Purkinje cell (primary cell): ENCODE measurements around the gene REC8. TPM values are rescaled to one million over a fixed set of nuclear protein-coding genes. Genes with fewer than 3 reads are reported as not detected.

Source experiments
- polyA plus RNA-seq: library from polyadenylated mRNA; unstranded; fragments of >200 nt; fragmentation: Nextera tagmentation; gene quantifications from 2 replicates; pipeline ENCODE4 v1.2.1, GENCODE V29; 2014

Gene REC8
- polyA plus RNA-seq, 1 donor from 2014 or later = 12.6 TPM

Other genes starting within 250 kb of the REC8 start
- 0.77 and 2.8 TPM in 2 replicates for gene DHRS4, start 218.3 kb upstream of the REC8 start, polyA plus RNA-seq
- gene DHRS4L2, start 183.2 kb upstream of the REC8 start, polyA plus RNA-seq = 1.9 and 3.5 TPM in 2 replicates
- 0.52 and 1.0 TPM in 2 replicates for gene CARMIL3, start 120.1 kb upstream of the REC8 start, polyA plus RNA-seq
- gene CPNE6, start 100.5 kb upstream of the REC8 start, polyA plus RNA-seq = 30.4 and 42.2 TPM in 2 replicates
- gene PCK2, start 77.8 kb upstream of the REC8 start, polyA plus RNA-seq = 1.2 TPM in 1 of 2 replicates, not detected in the other
- 9.2 and 10.2 TPM in 2 replicates for gene DCAF11, start 57.3 kb upstream of the REC8 start, polyA plus RNA-seq
- 0.27 TPM in 1 of 2 replicates, not detected in the other for gene NRL, start 57.1 kb upstream of the REC8 start, polyA plus RNA-seq
- gene FITM1, start 41.4 kb upstream of the REC8 start, polyA plus RNA-seq = not detected in 2 replicates
- gene PSME1, start 35.9 kb upstream of the REC8 start, polyA plus RNA-seq = 104 and 112 TPM in 2 replicates
- gene EMC9, start 30.5 kb upstream of the REC8 start, polyA plus RNA-seq = 21.2 and 22.7 TPM in 2 replicates
- 117 and 133 TPM in 2 replicates for gene PSME2, start 25.5 kb upstream of the REC8 start, polyA plus RNA-seq
- 15.5 and 28.7 TPM in 2 replicates for gene RNF31, start 24.6 kb upstream of the REC8 start, polyA plus RNA-seq
- 5.3 and 7.2 TPM in 2 replicates for gene IRF9, start 10.8 kb upstream of the REC8 start, polyA plus RNA-seq
- 11.9 and 14.7 TPM in 2 replicates for gene IPO4, start 16.7 kb downstream of the REC8 start, polyA plus RNA-seq
- gene TM9SF1, start 23.4 kb downstream of the REC8 start, polyA plus RNA-seq = 16.9 and 18.7 TPM in 2 replicates
- not detected in 2 replicates for gene TSSK4, start 33.6 kb downstream of the REC8 start, polyA plus RNA-seq
- 36.2 and 56.5 TPM in 2 replicates for gene CHMP4A, start 41.4 kb downstream of the REC8 start, polyA plus RNA-seq
- gene MDP1, start 44.0 kb downstream of the REC8 start, polyA plus RNA-seq = 35.8 and 55.7 TPM in 2 replicates
- 1,309 and 1,370 TPM in 2 replicates for gene NEDD8, start 60.3 kb downstream of the REC8 start, polyA plus RNA-seq
- gene GMPR2, start 60.8 kb downstream of the REC8 start, polyA plus RNA-seq = 57.3 and 98.9 TPM in 2 replicates
- 21.3 and 23.5 TPM in 2 replicates for gene TINF2, start 70.5 kb downstream of the REC8 start, polyA plus RNA-seq
- not detected in 2 replicates for gene TGM1, start 91.1 kb downstream of the REC8 start, polyA plus RNA-seq
- gene RABGGTA, start 99.5 kb downstream of the REC8 start, polyA plus RNA-seq = 13.6 and 17.3 TPM in 2 replicates
- gene DHRS1, start 127.7 kb downstream of the REC8 start, polyA plus RNA-seq = 7.7 and 15.5 TPM in 2 replicates
- gene NOP9, start 127.8 kb downstream of the REC8 start, polyA plus RNA-seq = 3.4 and 5.3 TPM in 2 replicates
- 3.6 TPM in 1 of 2 replicates, not detected in the other for gene CIDEB, start 135.9 kb downstream of the REC8 start, polyA plus RNA-seq
- gene LTB4R2, start 138.1 kb downstream of the REC8 start, polyA plus RNA-seq = 0.86 TPM in 1 of 2 replicates, not detected in the other
- 0.79 and 1.8 TPM in 2 replicates for gene LTB4R, start 139.4 kb downstream of the REC8 start, polyA plus RNA-seq
- gene ADCY4, start 163.0 kb downstream of the REC8 start, polyA plus RNA-seq = 0.99 TPM in 1 of 2 replicates, not detected in the other
- gene RIPK3, start 167.9 kb downstream of the REC8 start, polyA plus RNA-seq = not detected in 2 replicates
- gene NFATC4, start 196.1 kb downstream of the REC8 start, polyA plus RNA-seq = 0.81 and 6.9 TPM in 2 replicates
- gene NYNRIN, start 226.9 kb downstream of the REC8 start, polyA plus RNA-seq = 0.05 and 0.87 TPM in 2 replicates